H9 (cell line): Measurements from ENCODE around the gene DSE. TPM values are rescaled to one million over a fixed set of nuclear protein-coding genes. Genes with fewer than 3 reads are reported as not detected.

Source experiments
- DNase-seq: peaks from one replicate; pipeline ENCODE4 v3.0.0-alpha.2; 2017
- H2AFZ ChIP-seq: one replicate; pipeline ENCODE4 v1.6.1; 2013; ENCODE audit warnings: mild to moderate bottlenecking, low read length, control low read depth, moderate library complexity
- H2AK5ac ChIP-seq: 2 replicates; pipeline ENCODE4 v1.6.1; 2013; ENCODE audit warnings: low read length, control low read depth, mixed read lengths; ENCODE audit not compliant: insufficient read length
- H2BK120ac ChIP-seq: one replicate; pipeline ENCODE4 v1.6.1; 2013; ENCODE audit warnings: low read depth, mild to moderate bottlenecking, low read length, control low read depth, inconsistent platforms; ENCODE audit not compliant: poor library complexity, severe bottlenecking
- H2BK12ac ChIP-seq: 2 replicates; pipeline ENCODE4 v1.6.1; 2013; ENCODE audit warnings: low read length, control low read depth, mixed read lengths, low read depth; ENCODE audit not compliant: insufficient read length
- H2BK15ac ChIP-seq: 2 replicates; pipeline ENCODE4 v1.6.1; 2013; ENCODE audit warnings: low read depth, low read length, control low read depth
- H2BK20ac ChIP-seq: one replicate; pipeline ENCODE4 v1.6.1; 2013; ENCODE audit warnings: low read depth, mild to moderate bottlenecking, low read length, control low read depth, inconsistent platforms; ENCODE audit not compliant: poor library complexity, severe bottlenecking
- H2BK5ac ChIP-seq: 2 replicates; pipeline ENCODE4 v1.6.1; 2013; ENCODE audit warnings: low read length, control low read depth, mixed read lengths; ENCODE audit not compliant: insufficient read length
- H3K14ac ChIP-seq: 2 replicates; pipeline ENCODE4 v1.6.1; 2013; ENCODE audit warnings: low read length, control low read depth; ENCODE audit not compliant: insufficient read depth
- H3K18ac ChIP-seq: 2 replicates; pipeline ENCODE4 v1.6.1; 2013; ENCODE audit warnings: low read depth, mild to moderate bottlenecking, mixed read lengths, low read length, control low read depth; ENCODE audit not compliant: insufficient read length
- H3K23ac ChIP-seq: 2 replicates; pipeline ENCODE4 v1.6.1; 2013; ENCODE audit warnings: low read length, control low read depth, mixed read lengths, low read depth; ENCODE audit not compliant: insufficient read length
- H3K23me2 ChIP-seq: 2 replicates; pipeline ENCODE4 v1.6.1; 2013; ENCODE audit warnings: low read depth, mild to moderate bottlenecking, mixed read lengths, low read length, control low read depth; ENCODE audit not compliant: insufficient read length, poor library complexity, severe bottlenecking
- H3K27ac ChIP-seq: 2 replicates; pipeline ENCODE4 v1.5.1; 2013; ENCODE audit warnings: low read length, control low read depth, mixed read lengths, low read depth; ENCODE audit not compliant: insufficient read length
- H3K27me3 ChIP-seq: 2 replicates; pipeline ENCODE4 v1.6.1; 2013; ENCODE audit warnings: low read length, control low read depth, inconsistent platforms; ENCODE audit not compliant: insufficient read depth
- H3K4ac ChIP-seq: 2 replicates; pipeline ENCODE4 v1.6.1; 2013; ENCODE audit warnings: low read depth, mild to moderate bottlenecking, control low read depth, inconsistent platforms, low read length, moderate library complexity
- H3K4me1 ChIP-seq: 2 replicates; pipeline ENCODE4 v1.6.1; 2013; ENCODE audit warnings: low read length, control low read depth, inconsistent platforms; ENCODE audit not compliant: insufficient read depth
- H3K4me2 ChIP-seq: 2 replicates; pipeline ENCODE4 v1.6.1; 2013; ENCODE audit warnings: low read length, control low read depth, mixed read lengths; ENCODE audit not compliant: insufficient read length, insufficient read depth
- H3K56ac ChIP-seq: 2 replicates; pipeline ENCODE4 v1.6.1; 2013; ENCODE audit warnings: low read depth, mild to moderate bottlenecking, mixed read lengths, low read length, control low read depth; ENCODE audit not compliant: insufficient read length
- H3K79me1 ChIP-seq: 2 replicates; pipeline ENCODE4 v1.6.1; 2013; ENCODE audit warnings: low read depth, mild to moderate bottlenecking, moderate library complexity, low read length, control low read depth, inconsistent platforms; ENCODE audit not compliant: insufficient read depth, poor library complexity, severe bottlenecking
- H3K79me2 ChIP-seq: 2 replicates; pipeline ENCODE4 v1.6.1; 2013; ENCODE audit warnings: low read length, control low read depth, inconsistent platforms; ENCODE audit not compliant: insufficient read depth
- H3K9ac ChIP-seq: 2 replicates; pipeline ENCODE4 v1.6.1; 2013; ENCODE audit warnings: low read length, control low read depth, mixed read lengths; ENCODE audit not compliant: insufficient read length; ENCODE audit errors: extremely low read depth
- H3K9me3 ChIP-seq: one replicate; pipeline ENCODE4 v1.6.1; 2013; ENCODE audit warnings: low read depth, low read length, inconsistent platforms; ENCODE audit not compliant: control insufficient read depth
- H3T11ph ChIP-seq: one replicate; pipeline ENCODE4 v1.6.1; 2013; ENCODE audit warnings: mild to moderate bottlenecking, low read length, control low read depth, inconsistent platforms
- H4K20me1 ChIP-seq: one replicate; pipeline ENCODE4 v1.6.1; 2013; ENCODE audit not compliant: control insufficient read depth, insufficient read length, insufficient read depth
- H4K5ac ChIP-seq: 2 replicates; pipeline ENCODE4 v1.6.1; 2013; ENCODE audit warnings: low read depth, mild to moderate bottlenecking, mixed read lengths, low read length, control low read depth; ENCODE audit not compliant: insufficient read length
- H4K8ac ChIP-seq: replicated peaks from 2 replicates; pipeline ENCODE4 v1.6.1; 2013; ENCODE audit warnings: low read length, control low read depth, mixed read lengths, low read depth; ENCODE audit not compliant: insufficient read length
- H4K91ac ChIP-seq: 2 replicates; pipeline ENCODE4 v1.6.1; 2013; ENCODE audit warnings: low read depth, mild to moderate bottlenecking, moderate library complexity, mixed read lengths, low read length, control low read depth; ENCODE audit not compliant: insufficient read length
- H3K27ac Mint-ChIP-seq, 3 experiments: 2 replicates in 2 of 3; 3 replicates in 1 of 3; pipeline ENCODE4 v1.8.0; 2020 to 2021; ENCODE audit warnings: mixed read lengths in 3 of 3, mild to moderate bottlenecking in 1 of 3, moderate library complexity in 1 of 3
- H3K27me3 Mint-ChIP-seq: 2 replicates; pipeline ENCODE4 v1.8.0; 2021; ENCODE audit warnings: low read depth, mild to moderate bottlenecking, moderate library complexity, mixed read lengths
- H3K36me3 Mint-ChIP-seq, 3 experiments: 2 replicates in 2 of 3; 3 replicates in 1 of 3; pipeline ENCODE4 v1.8.0; 2020 to 2021; ENCODE audit warnings: low read depth in 3 of 3, mixed read lengths in 3 of 3; ENCODE audit not compliant: insufficient read depth in 1 of 3
- H3K4me1 Mint-ChIP-seq, 2 experiments: 2 replicates each; pipeline ENCODE4 v1.8.0; 2020; ENCODE audit warnings: mixed read lengths in 2 of 2
- H3K4me3 Mint-ChIP-seq, 2 experiments: 2 replicates in 1 of 2; 3 replicates in 1 of 2; pipeline ENCODE4 v1.8.0; 2020 to 2021; ENCODE audit warnings: mild to moderate bottlenecking in 2 of 2, mixed read lengths in 2 of 2, moderate library complexity in 1 of 2
- H3K9me3 Mint-ChIP-seq, 2 experiments: 2 replicates in 1 of 2; 3 replicates in 1 of 2; pipeline ENCODE4 v1.8.0; 2020; ENCODE audit warnings: mild to moderate bottlenecking in 2 of 2, mixed read lengths in 2 of 2, moderate library complexity in 1 of 2
- CTCF ChIP-seq: fragments of 200-600 bp; sonication (generic); conservative IDR thresholded peaks from 3 replicates; pipeline ENCODE4 v1.8.0; 2021; ENCODE audit warnings: antibody characterized with exemption, mild to moderate bottlenecking
- WGBS: extraction: QIAGEN DNeasy Blood & Tissue Kit; methylation state at CpG from one replicate; pipeline ENCODE4 v1.1.7; 2013; ENCODE audit warnings: missing lambda C conversion rate, low lambda C conversion rate, mixed read lengths; ENCODE audit not compliant: insufficient read length; ENCODE audit errors: extremely low coverage; 5-methylcytosine and 5-hydroxymethylcytosine counted together
- total RNA-seq: library from RNA; stranded (reverse); gene quantifications from 2 replicates; pipeline ENCODE4 v1.2.1, GENCODE V29; 2021

The DSE gene
- total RNA-seq, 1 experiment from 2014 or later, result 45.6 TPM

GRCh38 chr6:116405652-116406356 is 35.1 kb downstream of the DSE start:
- Histone ChIP-seq H2AFZ (no peak overlapping the region), H2BK120ac (no peak overlapping the region), H3K56ac (no peak overlapping the region), H3K4me2 (no peak overlapping the region), H3K9ac (no peak overlapping the region), H3K23ac (no peak overlapping the region), H4K8ac (no peak overlapping the region), H2BK12ac (no peak overlapping the region), H3K79me2 (peaks cover 4% of the 10 kb centered on the region; the same call in 1 of the 2 replicates), H3K14ac (no peak overlapping the region), H3K27ac (no peak overlapping the region), H4K91ac (no peak overlapping the region), H2BK20ac (no peak overlapping the region), H3K4ac (no peak overlapping the region), H4K20me1 (peaks cover 2% of the 10 kb centered on the region), H2AK5ac (no peak overlapping the region), H3K4me1 (peaks cover 4% of the 10 kb centered on the region; the same call in 1 of the 2 replicates), H3K18ac (no peak overlapping the region), H3T11ph (no peak overlapping the region), H3K23me2 (no peaks in the 10 kb centered on the region), H3K27me3 (no peaks in the 10 kb centered on the region), H3K79me1 (no peaks in the 10 kb centered on the region), H4K5ac (no peak overlapping the region), H3K9me3 (no peaks in the 10 kb centered on the region), H2BK5ac (no peak overlapping the region), H2BK15ac (no peak overlapping the region)
- Mint-ChIP-seq H3K27me3 (no peaks in the 10 kb centered on the region), H3K9me3 (no peaks in the 10 kb centered on the region), H3K36me3 (peaks cover 0 to 8% (median 0%) of the 10 kb centered on the region in 3 experiments; a peak in 3 of 7 replicates), H3K27ac (peak overlapping the region in 2 of 3 experiments; percentile 7 to 71; a peak in 2 of 7 replicates), H3K4me3 (no peak overlapping the region; a peak in 1 of 5 replicates), H3K4me1 (peaks cover 29 to 34% of the 10 kb centered on the region in 2 experiments)
- DNase-seq, result peak; percentile 56
- WGBS, result no CpG with 5 or more reads among the region's 8 CpGs
- TF ChIP-seq CTCF, result no peak
